Measurements from ENCODE around the gene TMEM121B.

TMEM121B gene

GRCh38 chr22:17121233-17122195 is at the start of gene TMEM121B:
Gene TMEM121B (minus strand): TSS chr22:17121360. CDS start chr22:17121127, 233 bp downstream.
- peaks cover 11% of the 10 kb centered on the region for H3K4me1 Mint-ChIP-seq
- no peak for TF ChIP-seq CTCF (IDR thresholded peaks at IDR 0.05; ENCODE audit: unreplicated experiment in 3 of 3)
- no peak within 1 kb of the TSS for H3K27ac Mint-ChIP-seq
- H3K4me3 Mint-ChIP-seq = peak within 1 kb of the TSS; percentile 86 to 88 (median 86)
- peaks cover 28% of the 10 kb centered on the region for H3K27me3 Mint-ChIP-seq (ENCODE audit: low read depth)
- H3K9me3 Mint-ChIP-seq = no peaks in the 10 kb centered on the region
- no peaks in the 10 kb centered on the region for H3K36me3 Mint-ChIP-seq (ENCODE audit: low read depth)

GRCh38 chr22:17167486-17167885 is 46.3 kb upstream of the TMEM121B start:
- H3K27me3 Mint-ChIP-seq (ENCODE audit: low read depth) = peaks cover 3% of the 10 kb centered on the region
- peak overlapping the region in 1 of 3 experiments; percentile 4 for H3K27ac Mint-ChIP-seq
- H3K4me1 Mint-ChIP-seq = peaks cover 5% of the 10 kb centered on the region
- peak overlapping the region in 2 of 3 experiments; percentile 4 to 24 for H3K4me3 Mint-ChIP-seq
- TF ChIP-seq CTCF (IDR thresholded peaks at IDR 0.05; ENCODE audit: unreplicated experiment in 3 of 3) = no peak
- no peaks in the 10 kb centered on the region for H3K36me3 Mint-ChIP-seq (ENCODE audit: low read depth)
- H3K9me3 Mint-ChIP-seq = no peaks in the 10 kb centered on the region

- peaks cover 3% of the 10 kb centered on the region for H3K27me3 Mint-ChIP-seq (ENCODE audit: low read depth)
- no peaks in the 10 kb centered on the region for H3K9me3 Mint-ChIP-seq
- no peak overlapping the region for H3K4me3 Mint-ChIP-seq
- H3K4me1 Mint-ChIP-seq = peaks cover 6% of the 10 kb centered on the region
- H3K27ac Mint-ChIP-seq = no peak overlapping the region
- TF ChIP-seq CTCF (IDR thresholded peaks at IDR 0.05; ENCODE audit: unreplicated experiment in 3 of 3) = peak; percentile 6 to 27 (median 11)
- H3K36me3 Mint-ChIP-seq (ENCODE audit: low read depth) = no peaks in the 10 kb centered on the region
Observed at GRCh38 chr22:17164392-17165024, 43.3 kb upstream of the TMEM121B start.

- H3K27ac Mint-ChIP-seq = no peak overlapping the region
- H3K9me3 Mint-ChIP-seq = no peaks in the 10 kb centered on the region
- H3K4me1 Mint-ChIP-seq = peaks cover 6% of the 10 kb centered on the region
- H3K4me3 Mint-ChIP-seq = peak overlapping the region in 2 of 3 experiments; percentile 15 to 33
- no peak for TF ChIP-seq CTCF (IDR thresholded peaks at IDR 0.05; ENCODE audit: unreplicated experiment in 3 of 3)
- H3K27me3 Mint-ChIP-seq (ENCODE audit: low read depth) = peaks cover 3% of the 10 kb centered on the region
- no peaks in the 10 kb centered on the region for H3K36me3 Mint-ChIP-seq (ENCODE audit: low read depth)
Observed at GRCh38 chr22:17162731-17163130, 41.6 kb upstream of the TMEM121B start.

GRCh38 chr22:17161991-17162390 is 40.8 kb upstream of the TMEM121B start:
- no peaks in the 10 kb centered on the region for H3K9me3 Mint-ChIP-seq
- peak overlapping the region; percentile 42 to 48 (median 46) for H3K4me3 Mint-ChIP-seq
- peaks cover 6% of the 10 kb centered on the region for H3K4me1 Mint-ChIP-seq
- H3K36me3 Mint-ChIP-seq (ENCODE audit: low read depth) = no peaks in the 10 kb centered on the region
- peaks cover 3% of the 10 kb centered on the region for H3K27me3 Mint-ChIP-seq (ENCODE audit: low read depth)
- no peak for TF ChIP-seq CTCF (IDR thresholded peaks at IDR 0.05; ENCODE audit: unreplicated experiment in 3 of 3)
- no peak overlapping the region for H3K27ac Mint-ChIP-seq
